ENCODE data around the gene SCN2B. TPM values are rescaled to one million over a fixed set of nuclear protein-coding genes. Genes with fewer than 3 reads are reported as not detected.
A peak's percentile ranks its signal among the peaks of the same experiment; 100 is the strongest.

SCN2B gene
- total RNA-seq, 2 experiments from 2014 or later: not detected

- peaks cover 42% of the 10 kb centered on the region for H3K27me3 Mint-ChIP-seq
- TF ChIP-seq, protein P1, sequence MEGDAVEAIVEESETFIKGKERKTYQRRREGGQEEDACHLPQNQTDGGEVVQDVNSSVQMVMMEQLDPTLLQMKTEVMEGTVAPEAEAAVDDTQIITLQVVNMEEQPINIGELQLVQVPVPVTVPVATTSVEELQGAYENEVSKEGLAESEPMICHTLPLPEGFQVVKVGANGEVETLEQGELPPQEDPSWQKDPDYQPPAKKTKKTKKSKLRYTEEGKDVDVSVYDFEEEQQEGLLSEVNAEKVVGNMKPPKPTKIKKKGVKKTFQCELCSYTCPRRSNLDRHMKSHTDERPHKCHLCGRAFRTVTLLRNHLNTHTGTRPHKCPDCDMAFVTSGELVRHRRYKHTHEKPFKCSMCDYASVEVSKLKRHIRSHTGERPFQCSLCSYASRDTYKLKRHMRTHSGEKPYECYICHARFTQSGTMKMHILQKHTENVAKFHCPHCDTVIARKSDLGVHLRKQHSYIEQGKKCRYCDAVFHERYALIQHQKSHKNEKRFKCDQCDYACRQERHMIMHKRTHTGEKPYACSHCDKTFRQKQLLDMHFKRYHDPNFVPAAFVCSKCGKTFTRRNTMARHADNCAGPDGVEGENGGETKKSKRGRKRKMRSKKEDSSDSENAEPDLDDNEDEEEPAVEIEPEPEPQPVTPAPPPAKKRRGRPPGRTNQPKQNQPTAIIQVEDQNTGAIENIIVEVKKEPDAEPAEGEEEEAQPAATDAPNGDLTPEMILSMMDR (IDR thresholded peaks at IDR 0.05): peak; percentile 84
- no peak overlapping the region for H3K27ac Mint-ChIP-seq
- peak overlapping the region; percentile 76 for H3K4me3 Mint-ChIP-seq
- H3K4me1 Mint-ChIP-seq (ENCODE audit: low read depth): peaks cover 3% of the 10 kb centered on the region
- no peaks in the 10 kb centered on the region for H3K9me3 Mint-ChIP-seq
- intact Hi-C loops (cut with micrococcal nuclease): loop anchor here (5.0 kb wide), 1 partner anchor 147 kb away; no protein-coding TSS in a partner anchor
- no peaks in the 10 kb centered on the region for H3K36me3 Mint-ChIP-seq (ENCODE audit: low read depth)
- ChIA-PET CTCF (interaction anchor here (0.6 to 6.8 kb wide), 29 partner anchors 8 to 449 kb away, joined by 3 to 116 read pairs (median 4); partner anchors contain the start of genes CD3D, CD3E and SCN4B), POLR2A (interaction anchor here (1.0 to 1.7 kb wide), 3 partner anchors 22 to 80 kb away, joined by 3 to 6 read pairs (median 4); partner anchors contain the start of gene JAML)
- DNase-seq (peak; percentile 96), ATAC-seq (peak; percentile 95)
These were observed 30.9 kb downstream of the SCN2B start for GRCh38 chr11:118145285-118146227.

- intact Hi-C loops (cut with micrococcal nuclease): loop anchor here (5.0 kb wide), 1 partner anchor 148 kb away; no protein-coding TSS in a partner anchor
- DNase-seq (no peak), ATAC-seq (no peak)
- TF ChIP-seq, protein P1 (IDR thresholded peaks at IDR 0.05): no peak
- Mint-ChIP-seq H3K27ac (no peak overlapping the region), H3K4me1 (ENCODE audit: low read depth) (peaks cover 3% of the 10 kb centered on the region), H3K9me3 (no peaks in the 10 kb centered on the region), H3K36me3 (ENCODE audit: low read depth) (no peaks in the 10 kb centered on the region), H3K27me3 (peaks cover 42% of the 10 kb centered on the region), H3K4me3 (peak overlapping the region; percentile 76)
- CTCF ChIA-PET: interaction anchor here (0.6 to 6.8 kb wide), 25 partner anchors 9 to 450 kb away, joined by 3 to 116 read pairs (median 4); partner anchors contain the start of genes CD3E and SCN4B
- POLR2A ChIA-PET: interaction anchor here (1.0 to 1.2 kb wide), 2 partner anchors 23 to 154 kb away, joined by 3 read pairs; no protein-coding TSS in a partner anchor
These were observed 31.9 kb downstream of the SCN2B start for GRCh38 chr11:118144301-118145268.

DNA sequence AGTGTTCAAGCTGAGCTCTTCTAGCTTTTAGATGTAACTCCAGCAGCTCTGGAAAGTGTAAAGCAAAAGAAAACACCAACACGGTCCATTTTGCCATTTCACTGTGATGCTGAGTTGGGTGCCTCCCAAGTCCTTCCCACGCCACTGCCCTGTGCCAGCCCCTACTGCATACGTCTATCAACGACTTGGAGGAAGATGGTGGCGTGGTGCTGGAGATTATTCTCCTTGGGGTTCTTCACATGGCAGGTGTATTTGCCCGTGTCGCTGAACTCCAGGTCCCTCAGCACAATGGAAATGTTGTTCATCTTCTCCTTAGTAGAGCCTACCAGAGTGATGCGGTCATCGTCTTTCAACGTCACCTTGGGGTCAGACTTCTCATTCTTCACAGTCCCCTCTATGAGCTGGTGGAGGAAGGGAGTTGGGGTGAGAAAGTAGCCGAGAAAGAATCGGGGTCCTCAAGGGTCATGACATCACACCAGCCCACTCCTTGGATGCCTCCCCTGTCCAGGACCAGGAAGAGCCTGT lies 32.7 kb downstream of the SCN2B start:
- CTCF ChIA-PET: interaction anchor here (0.7 to 6.8 kb wide), 11 partner anchors 9 to 243 kb away, joined by 3 to 116 read pairs (median 7); partner anchors contain the start of gene SCN4B
- intact Hi-C loops (cut with micrococcal nuclease): no loop called here
- Mint-ChIP-seq H3K4me1 (ENCODE audit: low read depth) (peaks cover 3% of the 10 kb centered on the region), H3K9me3 (no peaks in the 10 kb centered on the region), H3K4me3 (no peak overlapping the region), H3K27me3 (peaks cover 42% of the 10 kb centered on the region), H3K36me3 (ENCODE audit: low read depth) (no peaks in the 10 kb centered on the region), H3K27ac (no peak overlapping the region)
- TF ChIP-seq, protein P1 (IDR thresholded peaks at IDR 0.05): no peak
- DNase-seq: no peak
- POLR2A ChIA-PET: interaction anchor here (1.2 kb wide), 1 partner anchor 153 kb away, joined by 3 read pairs; no protein-coding TSS in a partner anchor
- ATAC-seq: no peak

DNA sequence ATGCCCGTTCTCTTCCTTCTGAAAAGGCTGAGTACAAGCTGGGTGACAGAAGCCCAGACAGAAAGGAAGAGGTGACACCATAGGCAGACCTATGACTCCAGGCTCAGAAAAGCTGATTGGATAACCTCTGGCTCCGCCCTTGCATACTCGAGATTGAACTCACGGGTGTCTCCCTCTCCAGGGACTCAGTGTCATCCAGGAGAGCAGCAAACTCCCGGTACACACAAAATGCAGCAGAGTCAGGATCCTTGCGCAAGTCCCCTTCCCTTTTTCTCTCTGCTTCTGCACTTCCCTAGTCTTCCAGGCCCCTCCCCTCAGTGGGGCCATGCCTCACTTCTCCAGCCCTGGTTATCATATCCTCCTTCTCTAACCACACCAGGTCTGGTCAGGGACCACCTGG lies 33.6 kb downstream of the SCN2B start:
- Mint-ChIP-seq H3K36me3 (ENCODE audit: low read depth) (no peaks in the 10 kb centered on the region), H3K4me3 (no peak overlapping the region), H3K27ac (no peak overlapping the region), H3K9me3 (no peaks in the 10 kb centered on the region), H3K4me1 (ENCODE audit: low read depth) (peaks cover 3% of the 10 kb centered on the region), H3K27me3 (peaks cover 44% of the 10 kb centered on the region)
- TF ChIP-seq, protein P1 (IDR thresholded peaks at IDR 0.05): no peak
- ChIA-PET CTCF (interaction anchor here (0.8 to 6.8 kb wide), 7 partner anchors 9 to 153 kb away, joined by 3 to 116 read pairs (median 8); no protein-coding TSS in a partner anchor), POLR2A (no interaction called here)
- intact Hi-C loops (cut with micrococcal nuclease): no loop called here
- DNase-seq (peak; percentile 38), ATAC-seq (no peak)
